HG03280 (cell line): ENCODE data around the gene AMELX.

Source experiments
- ATAC-seq: cut with Tn5 transposase; IDR thresholded peaks from one replicate; pipeline ENCODE4 v1.9.1; 2021; ENCODE audit warnings: mild to moderate bottlenecking, moderate library complexity; ENCODE audit not compliant: unreplicated experiment

AMELX gene

DNA sequence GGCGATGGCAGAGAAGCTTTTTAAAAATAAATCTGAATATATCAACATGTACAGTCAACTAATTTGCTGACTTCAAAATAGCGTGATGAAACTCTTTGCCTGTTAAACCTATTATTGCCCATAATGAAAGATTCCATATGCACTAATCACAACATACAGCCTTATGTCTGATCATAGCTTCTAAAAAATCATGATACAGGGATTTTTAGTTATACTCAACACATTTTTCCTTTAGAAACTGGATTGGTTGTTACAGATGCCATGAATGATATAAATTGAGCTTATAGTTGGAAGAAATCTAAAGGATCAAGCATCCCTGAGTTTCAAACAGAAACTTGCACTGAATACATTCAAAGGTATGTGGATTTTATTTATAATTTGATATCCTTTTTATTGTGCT lies at the start of gene AMELX:
Gene AMELX, plus strand, starts transcription at position 301 of the 400 bp plus-strand sequence. CDS start 1,376 bp downstream, outside the sequence.
- ATAC-seq: no peak

DNA sequence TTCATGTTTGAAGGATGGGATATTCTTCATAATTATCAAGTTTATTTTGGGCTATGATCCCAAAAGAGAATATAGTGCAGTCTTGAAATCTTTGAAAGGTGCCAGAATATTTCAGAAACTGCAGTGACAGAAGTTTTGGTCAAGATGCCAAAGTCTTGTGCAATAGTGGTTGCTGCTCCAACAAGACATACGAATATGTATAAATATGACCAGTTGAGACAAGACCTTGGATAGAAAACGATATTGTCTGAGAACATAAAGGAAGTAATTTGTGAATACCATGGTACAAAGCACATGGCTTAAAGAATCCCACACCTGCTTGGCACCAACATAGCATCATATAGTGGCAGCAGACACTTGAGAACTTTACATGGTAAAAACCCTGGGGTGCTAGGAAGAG lies 48.6 kb upstream of the AMELX start:
- ATAC-seq: no peak

GRCh38 chrX:11254417-11255109 lies 38.6 kb upstream of the AMELX start:
- no peak for ATAC-seq

DNA sequence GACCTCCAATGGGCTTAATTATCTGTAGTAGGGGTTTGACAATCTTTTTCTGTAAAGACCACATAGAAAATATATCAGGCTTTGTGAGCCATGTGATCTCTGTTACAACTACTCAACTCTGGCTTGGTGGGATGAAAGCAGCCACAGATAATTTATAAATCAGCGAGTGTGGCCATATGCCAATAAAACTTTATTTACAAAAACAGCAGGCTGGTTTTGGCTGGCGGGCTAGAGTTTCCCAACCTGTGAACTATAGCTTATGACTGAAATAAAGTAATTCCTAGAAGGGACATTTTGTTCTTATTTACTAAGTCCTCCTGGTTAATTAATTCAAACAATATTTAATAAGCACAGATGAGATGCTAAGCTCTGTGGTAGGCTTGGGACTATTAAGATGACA lies 35.9 kb upstream of the AMELX start:
- no peak for ATAC-seq

DNA sequence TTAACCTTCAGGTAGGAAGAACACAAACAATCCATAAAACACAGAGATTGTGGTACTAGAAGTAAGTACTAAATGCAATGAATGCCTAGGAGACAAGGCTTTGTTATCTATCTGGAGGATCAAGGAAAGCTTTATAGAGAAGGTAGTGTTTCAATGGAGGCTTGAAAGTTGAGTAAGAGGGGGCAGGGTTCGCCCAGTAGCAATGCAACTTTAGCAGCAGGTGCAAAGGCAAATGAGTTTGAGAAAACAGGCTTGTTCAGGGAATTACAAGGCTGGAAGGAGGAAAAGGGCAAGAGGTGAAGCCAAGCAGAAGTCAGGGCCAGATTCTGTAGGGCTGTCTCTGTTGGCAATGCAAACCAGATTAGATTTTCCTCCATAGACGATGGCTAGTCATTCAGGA lies 35.5 kb upstream of the AMELX start:
- ATAC-seq: no peak

- no peak for ATAC-seq
Measured at GRCh38 chrX:11259437-11259836, 33.8 kb upstream of the AMELX start.

- ATAC-seq: no peak
Measured at GRCh38 chrX:11261260-11261659, 32.0 kb upstream of the AMELX start.

- ATAC-seq: no peak
Measured at GRCh38 chrX:11264925-11265324, 28.3 kb upstream of the AMELX start.

- ATAC-seq: no peak
Measured at GRCh38 chrX:11265352-11265751, 27.9 kb upstream of the AMELX start.

- ATAC-seq: no peak
Measured at GRCh38 chrX:11266573-11267003, 26.6 kb upstream of the AMELX start.

- ATAC-seq: no peak
Measured at GRCh38 chrX:11267425-11267824, 25.8 kb upstream of the AMELX start.

DNA sequence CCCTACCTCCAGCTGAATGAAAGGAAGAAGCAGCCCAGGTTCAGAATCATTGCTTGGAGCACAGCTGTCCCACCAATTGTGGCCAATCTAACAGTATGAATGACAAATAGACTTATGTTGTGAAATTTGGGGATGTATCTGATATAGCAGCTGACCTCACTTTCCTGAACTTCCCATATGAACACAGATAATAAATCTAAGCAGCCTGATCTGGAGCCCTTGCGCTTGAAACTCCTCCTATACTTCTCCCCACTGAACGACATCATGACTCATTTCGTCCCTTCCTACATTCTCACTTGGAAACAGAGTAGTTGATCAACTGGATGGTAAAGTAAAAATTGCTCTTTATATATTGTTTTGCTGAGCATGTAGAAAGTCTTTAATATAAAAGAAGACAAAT lies 24.2 kb upstream of the AMELX start:
- ATAC-seq: no peak

DNA sequence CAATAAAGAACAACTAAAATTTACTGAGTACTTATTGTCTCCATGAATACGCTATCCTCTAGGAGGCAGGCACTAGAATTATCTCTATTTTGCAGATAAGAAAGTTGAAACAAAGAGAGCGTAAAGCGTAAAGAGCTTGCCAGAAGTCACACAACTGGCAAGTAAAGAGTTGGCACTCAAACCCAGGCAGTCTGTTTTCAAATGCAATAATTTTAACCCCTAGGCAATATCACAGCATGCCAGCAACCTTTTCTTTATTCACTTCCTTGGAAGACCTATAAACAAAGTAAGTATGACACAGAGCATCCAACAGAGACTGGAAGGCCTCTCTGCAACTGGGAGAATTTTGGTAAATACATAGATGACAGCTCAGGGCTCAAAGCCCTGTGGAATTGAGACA lies 23.2 kb upstream of the AMELX start:
- no peak for ATAC-seq

DNA sequence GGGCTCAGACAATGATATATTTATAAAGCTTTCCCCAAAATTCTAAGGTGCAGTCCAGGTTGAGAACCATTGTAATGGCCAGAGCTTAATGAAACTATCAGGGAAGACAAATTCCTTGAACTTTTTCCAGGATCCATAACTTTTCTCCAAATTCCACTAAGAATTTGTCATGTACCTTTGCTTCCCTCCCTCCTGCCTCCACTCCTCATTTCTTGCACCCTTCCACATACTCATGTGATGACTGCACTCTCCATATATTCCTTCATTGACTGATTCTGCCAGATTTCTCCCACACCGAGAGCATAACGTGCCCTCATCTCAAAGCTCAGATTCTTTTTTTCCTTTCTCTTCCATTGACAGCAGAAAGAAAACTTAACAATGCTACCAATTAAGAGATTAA lies 20.9 kb upstream of the AMELX start:
- no peak for ATAC-seq

DNA sequence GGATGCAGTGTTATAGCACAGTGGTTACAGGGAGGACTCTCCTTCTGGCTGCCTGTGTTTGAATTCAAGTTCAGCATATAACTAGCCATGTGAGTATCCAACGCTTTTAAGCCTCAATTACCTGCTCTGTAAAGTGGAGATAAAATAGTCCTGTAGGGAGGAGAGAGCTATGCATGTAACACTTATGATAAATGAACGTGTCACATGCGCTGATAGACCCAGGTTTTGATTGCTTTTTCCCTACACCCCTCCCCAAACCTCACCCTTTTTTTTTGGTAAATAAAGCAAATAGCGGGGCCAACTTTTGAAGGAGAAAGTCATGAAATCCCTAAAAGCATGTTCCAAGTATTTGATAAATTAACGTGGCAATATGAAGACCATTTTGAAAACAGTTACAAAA lies 20.4 kb upstream of the AMELX start:
- no peak for ATAC-seq

DNA sequence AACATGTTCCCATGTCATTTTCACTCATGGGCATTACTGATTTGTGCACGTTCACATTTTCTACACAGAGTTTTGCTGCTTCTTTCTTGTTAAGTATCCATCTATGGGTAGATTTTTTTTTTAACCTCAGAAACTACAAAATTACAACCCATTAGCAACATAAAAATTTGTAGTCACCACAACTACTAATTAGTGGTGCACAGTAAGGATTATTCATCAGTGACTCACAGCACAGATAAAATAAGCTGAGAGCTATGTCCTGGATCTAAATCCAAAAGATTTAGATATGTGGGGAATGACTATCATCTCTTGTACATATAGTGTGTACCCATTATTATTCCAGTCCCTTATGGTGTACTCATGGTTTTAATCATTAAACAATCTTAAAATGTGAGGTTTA lies 19.7 kb upstream of the AMELX start:
- no peak for ATAC-seq

DNA sequence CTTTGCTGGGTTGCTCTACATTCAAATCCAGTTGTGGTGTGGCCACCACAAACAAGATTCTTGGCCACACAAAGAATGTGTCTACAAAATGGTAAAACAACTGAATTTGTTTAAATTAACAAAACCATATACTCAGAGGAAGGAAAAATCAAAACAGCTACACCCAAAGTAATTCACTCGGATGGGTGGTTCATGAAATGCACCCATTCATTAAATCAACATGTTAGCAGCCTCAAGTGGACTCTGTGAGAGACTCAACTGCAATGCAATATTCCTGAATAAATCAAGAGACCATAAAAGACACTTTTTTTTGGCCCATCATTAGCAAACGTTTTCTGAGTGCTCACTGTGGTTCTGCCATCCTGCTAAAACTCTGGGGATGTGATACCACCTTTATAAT lies 11.2 kb upstream of the AMELX start:
- no peak for ATAC-seq

- no peak for ATAC-seq
Measured at GRCh38 chrX:11285651-11286050, 7.6 kb upstream of the AMELX start.

GRCh38 chrX:11287505-11287904 lies 5.7 kb upstream of the AMELX start:
- ATAC-seq: no peak

DNA sequence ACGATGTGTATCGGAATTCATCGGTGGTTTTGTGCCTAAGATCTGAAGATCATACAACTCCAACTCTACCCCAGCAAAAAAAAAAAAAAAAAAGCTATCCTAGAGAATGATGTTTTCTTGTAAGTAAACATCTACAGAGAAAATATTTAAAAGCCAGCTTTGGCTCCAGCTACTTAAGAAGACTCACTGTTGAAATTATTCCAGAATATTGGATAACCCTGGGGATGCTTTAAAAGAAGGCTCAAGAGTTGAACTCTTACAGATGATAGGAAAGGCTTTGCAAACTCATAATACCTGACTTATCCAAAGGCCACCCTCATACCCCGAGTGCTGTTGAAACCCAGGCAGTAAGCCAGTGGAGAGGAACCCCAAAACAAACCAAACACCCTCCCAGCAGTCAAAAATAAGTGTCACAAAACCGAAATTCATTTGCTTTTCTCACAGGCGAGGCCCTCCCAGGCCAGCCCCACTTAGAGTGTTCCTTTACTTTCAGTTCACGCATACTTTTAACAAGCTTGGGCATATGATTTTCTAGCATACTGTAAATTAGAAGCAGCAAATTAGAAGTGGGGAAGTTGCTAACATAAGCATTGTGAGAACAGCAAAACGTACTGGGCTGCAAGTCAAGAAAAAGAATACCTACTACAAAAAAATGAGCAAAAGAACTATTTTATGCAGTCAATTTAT lies 2.7 kb upstream of the AMELX start:
- ATAC-seq: no peak

GRCh38 chrX:11296051-11296450 lies 2.8 kb downstream of the AMELX start:
- ATAC-seq: no peak

GRCh38 chrX:11298600-11298999 lies 5.4 kb downstream of the AMELX start:
- no peak for ATAC-seq

GRCh38 chrX:11304829-11305228 lies 11.6 kb downstream of the AMELX start:
- no peak for ATAC-seq
